Thyroid gland (tissue), 4 donors: ENCODE data around the gene FLT4.

Source experiments
- CTCF ChIP-seq, 6 experiments: fragments of 200-600 bp in 3 of 6; fragments of 450-650 bp in 3 of 6; sonication (generic) in 3 of 6; IDR thresholded peaks; one replicate each; pipeline ENCODE4 v1.5.1; 2016 to 2019; ENCODE audit warnings: antibody characterized with exemption in 6 of 6, mild to moderate bottlenecking in 2 of 6, inconsistent platforms in 1 of 6, moderate library complexity in 1 of 6
- POLR2A ChIP-seq, 2 donors: fragments of 450-650 bp; IDR thresholded peaks; one replicate each; pipeline ENCODE4 v1.6.1; 2017; ENCODE audit warnings: antibody characterized with exemption in 2 of 2, mild to moderate bottlenecking in 2 of 2, moderate library complexity in 1 of 2

- TF ChIP-seq CTCF (IDR thresholded peaks at IDR 0.05): no peak
- TF ChIP-seq POLR2A (IDR thresholded peaks at IDR 0.05): no peak
Observed at GRCh38 chr5:180599590-180599914, 49.8 kb downstream of the FLT4 start.
